LHCN-M2 (cell line): ENCODE measurements around the gene C4orf46. TPM values are rescaled to one million over a fixed set of nuclear protein-coding genes. Genes with fewer than 3 reads are reported as not detected.

Experiments
- DNase-seq: peaks from one replicate; pipeline ENCODE4 v3.0.0-alpha.2; 2012; ENCODE audit warnings: low read depth
- total RNA-seq: library from RNA; depleted of rRNA; stranded (reverse); fragments of >200 nt; gene quantifications from 2 replicates; pipeline ENCODE4 v1.2.3, GENCODE V29; 2014; rRNA removed

The C4orf46 gene
- total RNA-seq, 1 experiment from 2014 or later = 42.6 TPM

- no peak for DNase-seq
These were observed 15.2 kb downstream of the C4orf46 start for GRCh38 chr4:158656439-158656838.

DNA sequence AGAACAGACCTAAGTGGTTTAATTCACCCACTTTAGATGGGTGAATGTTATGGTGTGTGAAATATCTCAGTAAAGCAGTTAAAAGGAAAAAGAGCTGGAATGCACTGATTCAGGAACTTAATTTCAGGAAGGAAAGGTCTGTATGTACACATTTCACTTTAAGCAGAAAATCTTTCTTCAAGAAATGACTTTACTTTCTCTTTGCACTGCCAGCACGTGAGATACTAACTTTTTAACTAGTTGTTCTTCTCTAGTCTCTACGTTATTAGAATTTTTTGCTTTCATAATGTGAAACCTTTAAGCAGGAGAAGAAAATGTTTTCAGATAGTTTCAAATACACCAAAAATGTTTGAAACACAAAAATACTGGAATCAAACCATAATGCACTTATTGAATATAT lies 18.8 kb downstream of the C4orf46 start:
- no peak for DNase-seq

GRCh38 chr4:158649111-158649680 lies 22.5 kb downstream of the C4orf46 start:
- no peak for DNase-seq

DNA sequence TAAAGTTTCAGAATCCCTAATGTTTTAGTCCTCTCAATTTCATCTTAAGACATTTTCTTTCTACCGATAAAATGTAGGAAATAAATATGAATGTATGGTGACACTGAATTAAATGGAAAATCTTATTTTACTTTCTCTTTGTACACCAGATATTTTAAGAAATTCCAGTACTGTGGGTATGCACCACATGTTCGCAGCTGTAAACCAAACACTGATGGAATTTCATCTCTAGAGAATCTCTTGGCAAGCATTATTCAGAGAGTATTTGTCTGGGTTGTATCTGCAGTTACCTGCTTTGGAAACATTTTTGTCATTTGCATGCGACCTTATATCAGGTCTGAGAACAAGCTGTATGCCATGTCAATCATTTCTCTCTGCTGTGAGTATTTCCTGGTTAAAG lies 26.9 kb downstream of the C4orf46 start:
- DNase-seq = peak; percentile 27

DNA sequence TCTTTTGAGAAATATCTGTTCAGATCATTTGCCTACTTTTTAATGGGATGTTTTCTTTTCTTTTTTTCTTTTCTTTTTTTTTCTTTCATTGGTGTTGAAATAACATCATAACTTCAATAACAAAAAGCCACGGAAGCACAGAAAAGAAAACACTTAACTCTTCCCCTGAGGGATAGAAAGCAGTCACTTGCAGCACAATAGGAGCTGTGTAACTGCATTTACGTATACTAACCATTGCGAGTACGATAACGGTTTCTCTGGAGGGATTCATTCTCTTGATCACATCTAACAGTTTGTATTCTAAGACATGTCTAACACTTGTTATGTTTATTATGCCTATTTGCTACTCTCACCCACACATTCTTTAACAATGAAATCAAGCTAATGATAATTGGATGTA lies 27.3 kb downstream of the C4orf46 start:
- no peak for DNase-seq

GRCh38 chr4:158636619-158637018 lies 35.1 kb downstream of the C4orf46 start:
- no peak for DNase-seq

DNA sequence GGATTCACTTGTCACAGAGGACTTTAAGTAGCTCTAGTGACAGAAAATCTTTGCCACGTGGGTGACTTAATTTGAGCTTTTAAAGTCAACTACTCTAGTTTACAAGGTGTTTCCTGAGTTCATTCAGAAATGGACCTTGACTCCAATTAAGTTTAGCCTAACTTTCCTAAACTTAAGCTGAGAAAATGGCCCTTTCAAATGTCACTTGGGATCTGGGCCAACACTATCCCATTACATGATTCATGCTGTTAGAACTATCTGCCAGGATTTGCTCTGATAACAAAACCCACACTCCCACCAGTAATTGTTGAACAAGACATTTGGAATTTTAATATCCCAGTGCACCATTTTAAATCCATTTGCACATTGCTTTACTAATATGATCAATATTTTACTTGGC lies 40.8 kb downstream of the C4orf46 start:
- DNase-seq = peak; percentile 64

DNA sequence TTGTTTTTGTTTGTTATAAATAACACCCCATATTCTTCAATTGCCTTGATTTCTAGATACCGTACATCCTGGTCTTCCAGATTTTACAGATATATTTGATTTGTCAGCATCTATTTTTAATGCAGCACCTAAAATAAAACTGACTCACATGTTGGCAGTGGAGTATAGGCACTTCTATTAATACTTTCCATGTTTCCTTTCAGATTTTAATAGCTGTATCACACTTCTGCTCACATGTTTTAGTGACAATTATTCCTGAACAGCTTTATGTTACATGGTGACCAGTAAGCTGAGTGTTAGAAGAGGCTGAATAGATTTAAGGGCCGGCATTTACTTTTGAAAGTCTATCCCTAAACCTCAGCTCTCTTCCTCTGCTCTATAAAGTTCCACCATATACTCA lies 46.1 kb downstream of the C4orf46 start:
- no peak for DNase-seq

DNA sequence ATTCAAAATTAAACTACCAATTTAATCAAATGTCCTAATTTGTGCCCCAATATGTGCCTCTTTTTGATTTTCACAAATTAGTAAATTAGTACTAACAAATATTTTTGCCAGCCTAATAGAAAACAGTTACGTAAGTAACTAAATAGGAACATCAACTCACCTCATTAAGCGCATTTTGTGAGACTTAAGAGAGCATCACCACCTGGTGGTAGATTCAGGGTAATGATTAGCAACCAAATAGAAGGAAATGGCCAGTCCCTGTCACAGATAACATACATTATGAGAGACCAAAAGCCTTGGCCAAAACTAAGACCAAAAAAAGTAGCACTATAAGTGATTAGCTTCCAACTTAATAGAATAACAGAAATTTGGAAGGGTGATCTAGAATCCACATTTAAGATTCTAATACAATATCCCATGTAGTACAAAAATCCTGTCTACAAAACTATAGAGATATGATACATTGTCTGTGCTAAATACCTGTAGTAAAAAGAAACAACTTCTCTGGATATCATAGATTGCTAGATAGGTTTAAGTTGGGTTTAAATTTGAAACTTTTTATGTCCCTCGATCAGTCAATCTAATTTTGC lies 46.7 kb downstream of the C4orf46 start:
- DNase-seq = peak; percentile 62

DNA sequence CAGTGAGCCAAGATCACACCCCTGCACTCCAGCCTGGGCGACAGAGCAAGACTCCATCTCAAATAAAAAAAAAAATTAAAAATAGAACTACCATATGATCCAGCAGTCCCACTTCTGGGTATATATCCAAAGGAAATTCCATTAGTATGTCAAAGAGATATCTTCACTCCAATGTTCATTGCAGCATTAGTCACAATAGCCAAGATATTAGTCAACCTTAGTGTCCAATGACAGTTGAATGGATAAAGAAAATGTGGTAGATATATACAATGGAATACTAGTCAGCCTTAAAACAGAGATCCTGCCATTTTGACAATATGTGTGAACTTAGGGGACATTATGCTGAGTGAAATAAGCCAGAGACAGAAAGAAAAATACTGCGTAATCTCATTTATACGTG lies 49.4 kb downstream of the C4orf46 start:
- no peak for DNase-seq

DNA sequence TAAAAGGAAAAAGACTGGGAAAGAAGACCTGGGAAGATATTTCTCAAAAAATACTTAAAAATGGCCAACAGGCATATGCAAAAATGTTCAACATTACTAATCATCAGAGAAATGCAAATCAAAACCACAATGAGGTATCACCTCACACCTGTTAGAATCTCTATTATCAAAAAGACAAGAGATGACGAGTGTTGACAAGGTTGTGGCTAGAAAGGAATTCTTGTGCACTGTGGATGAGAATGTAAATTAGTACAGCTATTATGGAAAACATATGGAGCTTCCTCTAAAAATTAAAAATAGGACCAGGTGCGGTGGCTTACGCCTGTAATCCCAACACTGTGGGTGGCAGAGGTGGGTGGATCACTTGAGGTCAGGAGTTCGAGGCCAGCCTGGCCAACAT lies 50.0 kb downstream of the C4orf46 start:
- DNase-seq = peak; percentile 27

GRCh38 chr4:158617956-158618355 lies 53.7 kb downstream of the C4orf46 start:
- DNase-seq = no peak

Other genes starting within 250 kb of the C4orf46 start
- 0.23 and 0.32 TPM in 2 replicates for gene RXFP1, start 150.0 kb downstream of the C4orf46 start, total RNA-seq
- gene ETFDH, start 409 bp upstream of the C4orf46 start, total RNA-seq = 11.0 and 16.2 TPM in 2 replicates
- gene PPID, start 51.5 kb upstream of the C4orf46 start, total RNA-seq = 31.5 and 35.5 TPM in 2 replicates
- 15.1 and 17.6 TPM in 2 replicates for gene FNIP2, start 97.1 kb upstream of the C4orf46 start, total RNA-seq